Measurements from ENCODE around the gene IER5L. TPM values are rescaled to one million over a fixed set of nuclear protein-coding genes. Genes with fewer than 3 reads are reported as not detected.
A peak's percentile ranks its signal among the peaks of the same experiment; 100 is the strongest.

Gene IER5L
- total and polyA plus RNA-seq, 4 donors = 8.8 to 66.9 (median 32.8) TPM

DNA sequence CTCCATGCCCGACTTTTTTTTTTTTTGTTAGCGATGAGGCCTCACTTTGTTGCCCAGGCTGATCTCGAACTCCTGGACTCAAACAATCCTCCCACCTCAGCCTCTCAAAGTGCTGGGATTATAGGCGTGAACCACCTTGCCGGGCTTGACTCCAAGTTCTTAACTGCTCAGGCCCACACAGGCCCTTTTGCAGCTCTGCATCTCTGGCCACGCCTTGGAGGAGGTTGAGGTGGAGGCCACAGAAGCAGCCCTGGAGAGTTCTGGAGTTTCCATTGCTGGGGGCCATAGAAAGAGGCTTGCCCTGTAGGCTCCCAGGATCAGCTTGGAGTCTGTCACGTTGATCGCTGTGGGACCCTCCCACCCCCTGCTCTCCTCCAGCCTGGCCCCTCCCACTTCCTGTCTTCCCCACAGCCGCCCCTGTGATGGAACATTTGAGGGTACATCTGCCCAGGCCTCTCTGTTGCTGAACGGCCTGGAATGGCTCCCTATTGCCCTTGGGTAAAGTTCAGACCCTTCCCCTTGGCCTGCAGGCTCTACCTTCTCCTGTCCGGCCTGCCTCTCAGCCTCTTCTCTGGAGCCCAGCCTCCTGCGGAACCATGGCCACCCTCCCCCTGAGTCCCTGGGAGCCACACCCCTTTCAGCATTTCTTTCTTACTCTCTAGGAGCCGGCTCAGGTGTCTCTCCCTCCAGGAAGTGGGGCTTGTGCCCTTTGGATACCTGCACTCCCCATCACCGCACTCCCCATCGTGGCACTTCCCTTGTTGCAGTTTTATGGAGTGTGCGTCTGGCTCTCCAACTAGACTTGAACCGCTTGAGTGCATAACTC is 30.4 kb upstream of the IER5L start:
- WGBS, 2 donors = 87 to 92% methylated on average over 17 of the region's 17 CpGs
- H3K27me3 ChIP-seq (ENCODE audit: control insufficient read depth in 1 of 2, insufficient read depth in 2 of 2, low read length in 1 of 2) = no peaks in the 10 kb centered on the region
- no peak for ATAC-seq (ENCODE audit: low FRiP score)

DNA sequence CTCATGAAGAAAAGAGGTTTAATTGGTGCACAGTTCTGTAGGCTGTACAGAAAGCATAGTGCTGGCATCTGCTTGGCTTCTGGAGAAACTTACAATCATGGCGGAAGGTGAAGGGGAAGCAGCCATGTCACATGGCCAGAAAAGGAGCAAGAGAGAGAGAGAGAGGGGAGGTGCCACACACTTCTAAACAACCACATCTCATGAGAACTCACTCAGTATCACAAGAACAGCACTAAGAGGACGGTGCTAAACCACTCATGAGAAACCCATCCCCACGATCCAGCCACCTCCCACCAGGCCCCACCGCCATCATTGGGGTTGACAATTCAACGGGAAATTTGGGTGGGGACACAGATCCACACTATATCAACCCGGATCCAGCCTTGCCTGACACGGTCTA is 28.8 kb upstream of the IER5L start:
- H3K36me3 ChIP-seq (ENCODE audit: control insufficient read depth in 1 of 2, insufficient read depth in 2 of 2, low read length in 1 of 2) = no peaks in the 10 kb centered on the region
- no peak overlapping the region for H3K4me3 ChIP-seq (ENCODE audit: low read length in 2 of 2)
- no peak overlapping the region for H3K27ac ChIP-seq (ENCODE audit: low read depth in 1 of 2, low read length in 2 of 2)
- no peak for DNase-seq
- intact Hi-C loops (cut with DNase I) = no loop called here
- H3K9me3 ChIP-seq (ENCODE audit: control insufficient read depth, low read length) = no peaks in the 10 kb centered on the region
- WGBS, 2 donors = 82 to 83% methylated on average over 7 of the region's 7 CpGs
- H3K4me1 ChIP-seq (ENCODE audit: control insufficient read depth in 1 of 2, insufficient read depth in 2 of 2, low read length in 2 of 2) = no peaks in the 10 kb centered on the region
- no peak for ATAC-seq (ENCODE audit: low FRiP score)
- no peaks in the 10 kb centered on the region for H3K27me3 ChIP-seq (ENCODE audit: control insufficient read depth in 1 of 2, insufficient read depth in 2 of 2, low read length in 1 of 2)

More for the DNA sequence above, 30.4 kb upstream of the IER5L start:
- Histone ChIP-seq H3K27ac (ENCODE audit: low read depth in 1 of 2, low read length in 2 of 2) (no peak overlapping the region), H3K4me3 (ENCODE audit: low read length in 2 of 2) (no peak overlapping the region), H3K36me3 (ENCODE audit: control insufficient read depth in 1 of 2, insufficient read depth in 2 of 2, low read length in 1 of 2) (no peaks in the 10 kb centered on the region), H3K9me3 (ENCODE audit: control insufficient read depth, low read length) (no peaks in the 10 kb centered on the region), H3K4me1 (ENCODE audit: control insufficient read depth in 1 of 2, insufficient read depth in 2 of 2, low read length in 2 of 2) (no peaks in the 10 kb centered on the region)
- DNase-seq = no peak
- intact Hi-C loops (cut with DNase I) = no loop called here

DNA sequence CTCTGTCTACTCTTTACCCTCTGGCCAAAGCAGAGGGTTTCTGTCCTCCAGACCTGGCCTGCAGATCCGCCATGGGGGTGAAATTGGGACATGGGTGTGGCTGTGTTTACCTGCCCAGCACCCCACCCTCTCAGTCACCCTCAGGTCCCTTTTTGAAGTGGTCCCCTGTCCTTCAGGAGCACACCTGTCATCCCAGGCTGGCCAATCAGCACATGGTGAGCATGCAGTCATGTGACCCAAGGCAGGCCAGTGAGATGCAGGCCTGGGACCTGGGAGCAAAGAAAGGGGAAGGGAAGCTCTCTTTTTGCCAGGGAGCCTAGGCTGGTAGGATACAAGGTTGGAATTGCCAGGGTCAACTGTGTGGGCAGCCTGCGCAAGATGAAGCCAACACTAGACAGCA is 28.3 kb upstream of the IER5L start:
- Histone ChIP-seq H3K27ac (ENCODE audit: low read depth in 1 of 2, low read length in 2 of 2) (no peak overlapping the region), H3K9me3 (ENCODE audit: control insufficient read depth, low read length) (no peaks in the 10 kb centered on the region), H3K27me3 (ENCODE audit: control insufficient read depth in 1 of 2, insufficient read depth in 2 of 2, low read length in 1 of 2) (no peaks in the 10 kb centered on the region), H3K4me3 (ENCODE audit: low read length in 2 of 2) (no peak overlapping the region), H3K4me1 (ENCODE audit: control insufficient read depth in 1 of 2, insufficient read depth in 2 of 2, low read length in 2 of 2) (no peaks in the 10 kb centered on the region), H3K36me3 (ENCODE audit: control insufficient read depth in 1 of 2, insufficient read depth in 2 of 2, low read length in 1 of 2) (no peaks in the 10 kb centered on the region)
- ATAC-seq (ENCODE audit: low FRiP score) (no peak), DNase-seq (no peak)
- intact Hi-C loops (cut with DNase I) = no loop called here
- WGBS, 2 donors = 49 to 50% methylated on average over 2 of the region's 2 CpGs

DNA sequence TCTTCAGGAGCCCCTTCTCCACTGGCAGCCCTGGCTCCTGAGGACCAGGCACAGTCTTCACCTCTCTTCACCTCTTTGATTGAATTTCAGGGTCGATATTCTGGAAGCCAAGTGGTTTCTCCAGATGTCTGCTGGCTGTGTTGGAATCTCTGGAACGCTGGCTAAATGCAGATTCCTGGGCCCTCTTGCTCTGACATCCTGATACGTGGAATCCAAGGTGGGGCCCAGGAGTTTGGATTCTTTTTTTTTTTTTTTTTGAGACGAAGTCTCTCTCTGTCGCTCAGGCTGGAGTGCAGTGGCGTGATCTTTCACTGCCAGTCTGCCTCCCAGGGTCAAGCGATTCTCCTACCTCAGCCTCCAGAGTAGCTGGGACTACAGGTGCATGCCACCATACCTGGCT is 26.8 kb upstream of the IER5L start:
- no peaks in the 10 kb centered on the region for H3K9me3 ChIP-seq (ENCODE audit: control insufficient read depth, low read length)
- intact Hi-C loops (cut with DNase I) = loop anchor here in 1 of 2 donors (5.0 kb wide), 1 partner anchor 47 kb away; no protein-coding TSS in a partner anchor
- H3K27me3 ChIP-seq (ENCODE audit: control insufficient read depth in 1 of 2, insufficient read depth in 2 of 2, low read length in 1 of 2) = no peaks in the 10 kb centered on the region
- whole genome bisulfite sequencing, 2 donors = 92 to 93% methylated on average over 7 of the region's 7 CpGs
- no peak for DNase-seq
- no peak for ATAC-seq (ENCODE audit: low FRiP score)
- H3K4me3 ChIP-seq (ENCODE audit: low read length in 2 of 2) = no peak overlapping the region
- H3K27ac ChIP-seq (ENCODE audit: low read depth in 1 of 2, low read length in 2 of 2) = no peak overlapping the region
- H3K4me1 ChIP-seq (ENCODE audit: control insufficient read depth in 1 of 2, insufficient read depth in 2 of 2, low read length in 2 of 2) = no peaks in the 10 kb centered on the region
- H3K36me3 ChIP-seq (ENCODE audit: control insufficient read depth in 1 of 2, insufficient read depth in 2 of 2, low read length in 1 of 2) = no peaks in the 10 kb centered on the region

DNA sequence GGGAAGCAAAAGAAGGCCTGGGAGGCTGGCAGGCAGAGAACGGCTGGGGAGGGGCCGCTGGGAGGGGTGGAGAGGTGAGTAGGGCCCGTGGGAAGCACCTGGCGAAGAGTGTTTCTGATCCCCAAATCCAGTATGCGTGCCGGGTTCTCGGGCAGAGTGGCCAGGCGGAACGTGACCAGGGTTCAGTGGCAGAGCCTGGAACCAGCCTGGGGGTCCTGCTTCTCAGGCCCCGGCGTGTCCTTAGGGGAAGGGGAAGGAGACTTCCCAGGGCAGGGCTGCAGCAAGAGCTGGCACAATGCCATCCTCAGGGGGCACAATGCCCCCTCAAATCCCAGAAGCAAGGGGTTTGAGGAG is 25.5 kb upstream of the IER5L start:
- no peak for DNase-seq
- H3K27me3 ChIP-seq (ENCODE audit: control insufficient read depth in 1 of 2, insufficient read depth in 2 of 2, low read length in 1 of 2) = no peaks in the 10 kb centered on the region
- H3K9me3 ChIP-seq (ENCODE audit: control insufficient read depth, low read length) = no peaks in the 10 kb centered on the region
- 69 to 73% methylated on average over 11 of the region's 11 CpGs for WGBS, 2 donors
- no peak overlapping the region for H3K27ac ChIP-seq (ENCODE audit: low read depth in 1 of 2, low read length in 2 of 2)
- intact Hi-C loops (cut with DNase I) = loop anchor here in 1 of 2 donors (5.0 kb wide), 1 partner anchor 49 kb away; no protein-coding TSS in a partner anchor
- no peaks in the 10 kb centered on the region for H3K36me3 ChIP-seq (ENCODE audit: control insufficient read depth in 1 of 2, insufficient read depth in 2 of 2, low read length in 1 of 2)
- H3K4me1 ChIP-seq (ENCODE audit: control insufficient read depth in 1 of 2, insufficient read depth in 2 of 2, low read length in 2 of 2) = no peaks in the 10 kb centered on the region
- peak overlapping the region; percentile 61 to 88 for H3K4me3 ChIP-seq (ENCODE audit: low read length in 2 of 2)
- ATAC-seq (ENCODE audit: low FRiP score) = no peak

DNA sequence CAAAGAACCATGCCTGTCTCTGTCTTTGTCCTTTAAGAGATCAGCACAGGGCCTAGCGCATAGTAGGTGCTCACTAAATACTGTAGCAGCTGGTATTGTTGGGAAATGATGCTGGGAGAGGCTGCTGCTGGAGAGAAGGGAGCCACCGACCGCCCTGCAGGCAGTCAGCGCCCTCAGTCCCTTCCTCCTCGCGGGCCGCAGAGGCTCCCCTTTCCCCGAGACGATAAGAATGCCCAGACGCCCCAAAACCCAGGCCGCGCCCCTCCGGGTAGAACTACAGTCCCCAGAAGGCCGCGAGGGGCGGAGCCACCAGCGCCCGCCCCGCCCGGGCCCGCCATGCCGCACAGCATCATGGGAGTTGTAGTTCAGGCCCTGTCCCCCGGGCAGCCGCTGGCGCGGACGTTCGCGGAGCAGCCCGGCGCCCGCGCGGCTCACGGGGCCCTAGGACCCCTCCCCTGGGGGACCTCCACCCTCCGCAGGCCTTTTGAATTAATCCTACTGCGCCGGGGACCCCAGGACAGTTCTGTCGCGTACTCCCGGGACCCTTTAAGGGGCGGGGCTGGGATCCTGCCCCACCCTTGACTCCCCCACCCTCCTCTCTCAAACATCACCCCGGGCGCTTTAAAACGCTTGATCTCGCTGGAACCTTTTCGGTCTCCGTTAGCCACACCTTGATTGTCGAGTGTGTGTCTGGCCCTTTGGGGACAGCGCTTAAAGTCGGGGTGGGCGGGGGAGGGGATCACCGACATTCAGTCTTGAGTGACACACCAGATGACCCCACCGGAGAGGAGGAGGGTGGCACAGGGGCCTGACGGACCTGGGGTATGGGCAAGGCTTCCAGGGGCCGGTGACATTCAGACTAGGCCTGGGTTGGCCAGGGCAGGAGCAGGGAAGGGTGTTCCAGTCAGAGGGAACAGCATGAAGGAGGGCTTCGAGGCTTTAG is 24.8 kb upstream of the IER5L start:
- WGBS, 2 donors = 5 to 9% methylated on average over 27 to 57 of the region's 57 CpGs
- Histone ChIP-seq H3K4me3 (ENCODE audit: low read length in 2 of 2) (peak overlapping the region; percentile 61 to 88), H3K9me3 (ENCODE audit: control insufficient read depth, low read length) (no peaks in the 10 kb centered on the region), H3K27ac (ENCODE audit: low read depth in 1 of 2, low read length in 2 of 2) (peak overlapping the region in 1 of 2 donors; percentile 89), H3K27me3 (ENCODE audit: control insufficient read depth in 1 of 2, insufficient read depth in 2 of 2, low read length in 1 of 2) (no peaks in the 10 kb centered on the region), H3K36me3 (ENCODE audit: control insufficient read depth in 1 of 2, insufficient read depth in 2 of 2, low read length in 1 of 2) (no peaks in the 10 kb centered on the region), H3K4me1 (ENCODE audit: control insufficient read depth in 1 of 2, insufficient read depth in 2 of 2, low read length in 2 of 2) (no peaks in the 10 kb centered on the region)
- intact Hi-C loops (cut with DNase I) = loop anchor here in 1 of 2 donors (5.0 kb wide), 1 partner anchor 49 kb away; no protein-coding TSS in a partner anchor
- DNase-seq (peak; percentile 92 to 97), ATAC-seq (ENCODE audit: low FRiP score) (peak; percentile 91)

DNA sequence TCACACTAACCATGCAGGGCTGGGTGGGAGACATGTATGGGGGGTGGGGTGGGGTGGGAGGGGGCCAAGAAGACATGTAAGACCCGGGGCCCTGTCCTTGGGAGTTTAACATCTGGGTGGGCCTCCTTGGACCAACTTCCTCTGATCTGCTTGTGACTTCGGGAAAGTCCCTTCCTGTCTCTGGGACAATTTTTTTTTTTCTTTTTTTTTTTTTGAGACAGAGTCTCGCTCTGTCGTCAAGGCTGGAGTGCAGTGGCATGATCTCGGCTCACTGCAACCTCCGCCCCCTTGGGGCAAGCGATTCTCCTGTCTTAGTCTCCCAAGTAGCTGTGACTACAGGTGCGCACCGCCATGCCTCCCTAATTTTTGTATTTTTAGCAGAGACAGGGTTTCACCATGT is 23.8 kb upstream of the IER5L start:
- no peaks in the 10 kb centered on the region for H3K36me3 ChIP-seq (ENCODE audit: control insufficient read depth in 1 of 2, insufficient read depth in 2 of 2, low read length in 1 of 2)
- H3K4me3 ChIP-seq (ENCODE audit: low read length in 2 of 2) = no peak overlapping the region
- no peak for ATAC-seq (ENCODE audit: low FRiP score)
- no peaks in the 10 kb centered on the region for H3K27me3 ChIP-seq (ENCODE audit: control insufficient read depth in 1 of 2, insufficient read depth in 2 of 2, low read length in 1 of 2)
- intact Hi-C loops (cut with DNase I) = loop anchor here in 1 of 2 donors (5.0 kb wide), 1 partner anchor 50 kb away; no protein-coding TSS in a partner anchor
- 70 to 72% methylated on average over 9 of the region's 9 CpGs for WGBS, 2 donors
- no peak for DNase-seq
- no peaks in the 10 kb centered on the region for H3K4me1 ChIP-seq (ENCODE audit: control insufficient read depth in 1 of 2, insufficient read depth in 2 of 2, low read length in 2 of 2)
- H3K9me3 ChIP-seq (ENCODE audit: control insufficient read depth, low read length) = no peaks in the 10 kb centered on the region
- H3K27ac ChIP-seq (ENCODE audit: low read depth in 1 of 2, low read length in 2 of 2) = no peak overlapping the region

DNA sequence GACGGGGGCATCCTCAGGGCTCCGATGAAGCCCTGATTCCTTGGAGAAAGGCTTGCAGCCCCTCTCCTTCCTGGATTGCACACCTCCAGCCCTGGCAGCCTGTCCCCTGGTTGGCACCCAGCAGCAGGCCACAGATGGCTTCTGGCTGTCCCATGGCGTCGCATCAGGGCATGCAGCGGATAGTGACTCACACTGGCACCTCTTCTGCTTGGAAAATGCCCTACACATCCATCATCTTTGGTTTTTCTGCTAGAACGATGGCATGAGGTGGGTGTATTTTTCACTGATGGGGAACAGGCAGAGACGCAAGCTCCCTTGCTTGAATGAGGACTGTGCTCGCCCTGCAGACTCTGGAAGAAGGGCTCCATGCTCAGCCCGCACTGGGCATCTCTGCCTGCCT is 23.2 kb upstream of the IER5L start:
- H3K4me3 ChIP-seq (ENCODE audit: low read length in 2 of 2) = no peak overlapping the region
- ATAC-seq (ENCODE audit: low FRiP score) = no peak
- H3K27me3 ChIP-seq (ENCODE audit: control insufficient read depth in 1 of 2, insufficient read depth in 2 of 2, low read length in 1 of 2) = no peaks in the 10 kb centered on the region
- WGBS, 2 donors = 62 to 68% methylated on average over 9 of the region's 9 CpGs
- H3K27ac ChIP-seq (ENCODE audit: low read depth in 1 of 2, low read length in 2 of 2) = no peak overlapping the region
- intact Hi-C loops (cut with DNase I) = loop anchor here in 1 of 2 donors (5.0 kb wide), 1 partner anchor 51 kb away; no protein-coding TSS in a partner anchor
- H3K9me3 ChIP-seq (ENCODE audit: control insufficient read depth, low read length) = no peaks in the 10 kb centered on the region
- no peaks in the 10 kb centered on the region for H3K36me3 ChIP-seq (ENCODE audit: control insufficient read depth in 1 of 2, insufficient read depth in 2 of 2, low read length in 1 of 2)
- H3K4me1 ChIP-seq (ENCODE audit: control insufficient read depth in 1 of 2, insufficient read depth in 2 of 2, low read length in 2 of 2) = no peaks in the 10 kb centered on the region
- DNase-seq = no peak
